Testis (tissue), 3 donors: ENCODE measurements around the gene R3HDM2. TPM values are rescaled to one million over a fixed set of nuclear protein-coding genes. Genes with fewer than 3 reads are reported as not detected.

ENCODE experiments used
- DNase-seq: peaks from one replicate; pipeline ENCODE4 v3.0.0-alpha.2; 2019
- H3K27ac ChIP-seq, 2 donors: fragments of 200-600 bp; sonication (generic); one replicate each; pipeline ENCODE4 v1.5.1; 2019
- H3K27me3 ChIP-seq: fragments of 200-600 bp; sonication (generic); one replicate; pipeline ENCODE4 v1.5.1; 2019
- H3K36me3 ChIP-seq: fragments of 200-600 bp; sonication (generic); one replicate; pipeline ENCODE4 v1.5.1; 2017; ENCODE audit warnings: low read depth; ENCODE audit errors: missing control alignments
- H3K4me1 ChIP-seq: fragments of 200-600 bp; sonication (generic); one replicate; pipeline ENCODE4 v1.5.1; 2019
- H3K4me3 ChIP-seq, 2 donors: fragments of 200-600 bp; sonication (generic); one replicate each; pipeline ENCODE4 v1.5.1; 2017 to 2019
- H3K9me3 ChIP-seq: fragments of 200-600 bp; sonication (generic); one replicate; pipeline ENCODE4 v1.5.1; 2017
- CTCF ChIP-seq, 3 experiments: fragments of 450-650 bp in 2 of 3; fragments of 200-600 bp in 1 of 3; sonication (generic) in 1 of 3; IDR thresholded peaks; one replicate each; pipeline ENCODE4 v1.5.1; 2016 to 2019; ENCODE audit warnings: antibody characterized with exemption in 3 of 3, mild to moderate bottlenecking in 2 of 3, moderate library complexity in 1 of 3
- POLR2A ChIP-seq: fragments of 450-650 bp; IDR thresholded peaks from one replicate; pipeline ENCODE4 v1.6.1; 2017; ENCODE audit warnings: antibody characterized with exemption, mild to moderate bottlenecking, moderate library complexity
- WGBS, 2 donors: methylation state at CpG; one replicate each; pipeline ENCODE4 v1.1.5; 2018; 5-methylcytosine and 5-hydroxymethylcytosine counted together
- intact Hi-C: fragments of 100-400 bp; cut with DNase I; formaldehyde crosslinking; loops from one replicate; pipeline ENCODE4 v1.15.1; 2023; ENCODE audit warnings: low total_unique reads
- polyA plus RNA-seq: library from polyadenylated mRNA; stranded (reverse); fragments of 350-450 nt; fragmentation: Illumina TruSeq; extraction: RNeasy Lipid Tissue Mini Kit (QIAGEN cat#74804); gene quantifications from one replicate; pipeline ENCODE4 v1.2.3, GENCODE V29; 2014; ENCODE audit warnings: low read depth, low replicate concordance; ENCODE audit not compliant: insufficient read depth
- total RNA-seq, 2 donors: library from RNA; depleted of rRNA; stranded (reverse); fragments of >200 nt; gene quantifications; one replicate each; pipeline ENCODE4 v1.2.3, GENCODE V29; 2016

R3HDM2 gene
- total and polyA plus RNA-seq, 3 donors from 2014 or later: 54.6 to 93.9 (median 92.0) TPM

- H3K4me3 ChIP-seq: no peak overlapping the region
- no peak for TF ChIP-seq POLR2A
- TF ChIP-seq CTCF (IDR thresholded peaks at IDR 0.05): no peak
- intact Hi-C loops: no loop called here
- 67 to 71% methylated on average over 4 of the region's 4 CpGs for WGBS, 2 donors
- no peaks in the 10 kb centered on the region for H3K4me1 ChIP-seq
- no peak for DNase-seq
- no peaks in the 10 kb centered on the region for H3K36me3 ChIP-seq
- no peaks in the 10 kb centered on the region for H3K9me3 ChIP-seq
- no peak overlapping the region for H3K27ac ChIP-seq
- no peaks in the 10 kb centered on the region for H3K27me3 ChIP-seq
Measured at GRCh38 chr12:57435293-57435692, 4.5 kb upstream of the R3HDM2 start.

- H3K27ac ChIP-seq: no peak within 1 kb of the TSS
- intact Hi-C loops: no loop called here
- TF ChIP-seq CTCF (IDR thresholded peaks at IDR 0.05) (no peak), POLR2A (no peak)
- no peaks in the 10 kb centered on the region for H3K4me1 ChIP-seq
- no peaks in the 10 kb centered on the region for H3K36me3 ChIP-seq
- no peaks in the 10 kb centered on the region for H3K9me3 ChIP-seq
- H3K4me3 ChIP-seq: no peak within 1 kb of the TSS
- WGBS, 2 donors: 69 to 70% methylated on average over 5 to 8 of the region's 8 CpGs
- no peaks in the 10 kb centered on the region for H3K27me3 ChIP-seq
- DNase-seq: no peak
Measured at GRCh38 chr12:57434517-57435223, 3.8 kb upstream of the R3HDM2 start, which contains the start of gene INHBC. INHBC (plus strand) TSS chr12:57434784; CDS start chr12:57434887, 103 bp downstream.

GRCh38 chr12:57433370-57433769, 2.5 kb upstream of the R3HDM2 start:
- intact Hi-C loops: no loop called here

GRCh38 chr12:57431654-57432188, 878 bp upstream of the R3HDM2 start:
- H3K27ac ChIP-seq: peak overlapping the region in 1 of 2 donors; percentile 99
- H3K36me3 ChIP-seq: no peaks in the 10 kb centered on the region
- H3K27me3 ChIP-seq: no peaks in the 10 kb centered on the region
- DNase-seq: no peak
- H3K9me3 ChIP-seq: no peaks in the 10 kb centered on the region
- TF ChIP-seq POLR2A: no peak
- 68 to 75% methylated on average over 11 of the region's 11 CpGs for WGBS, 2 donors
- intact Hi-C loops: no loop called here
- peak overlapping the region; percentile 78 to 82 for H3K4me3 ChIP-seq
- peaks cover 8% of the 10 kb centered on the region for H3K4me1 ChIP-seq

More at GRCh38 chr12:57433370-57433769, 2.5 kb upstream of the R3HDM2 start:
- Histone ChIP-seq H3K36me3 (no peaks in the 10 kb centered on the region), H3K27me3 (no peaks in the 10 kb centered on the region), H3K27ac (no peak overlapping the region), H3K9me3 (no peaks in the 10 kb centered on the region), H3K4me1 (peaks cover 8% of the 10 kb centered on the region), H3K4me3 (no peak overlapping the region)
- TF ChIP-seq CTCF (IDR thresholded peaks at IDR 0.05) (no peak), POLR2A (no peak)
- no peak for DNase-seq
- WGBS, 2 donors: 64 to 75% methylated on average over 3 of the region's 3 CpGs

GRCh38 chr12:57430112-57430930, 522 bp downstream of the R3HDM2 start:
- H3K4me1 ChIP-seq: peaks cover 8% of the 10 kb centered on the region
- no peaks in the 10 kb centered on the region for H3K9me3 ChIP-seq
- 0 to 1% methylated on average over 13 to 48 of the region's 74 CpGs for WGBS, 2 donors
- no peaks in the 10 kb centered on the region for H3K27me3 ChIP-seq
- peak overlapping the region; percentile 97 to 99 for H3K27ac ChIP-seq
- H3K4me3 ChIP-seq: peak overlapping the region; percentile 78 to 82
- peak; percentile 50 for DNase-seq
- TF ChIP-seq POLR2A (no peak), CTCF (IDR thresholded peaks at IDR 0.05) (no peak)
- intact Hi-C loops: no loop called here
- H3K36me3 ChIP-seq: no peaks in the 10 kb centered on the region
